ENCODE measurements around the gene HSH2D. TPM values are rescaled to one million over a fixed set of nuclear protein-coding genes. Genes with fewer than 3 reads are reported as not detected.
A peak's percentile ranks its signal among the peaks of the same experiment; 100 is the strongest.

HSH2D gene
- total and polyA plus RNA-seq, 4 experiments from 2014 or later = 5.5 to 18.8 (median 15.2) TPM

- CTCF ChIA-PET (ENCODE audit: partially characterized antibody) = interaction anchor here (1.5 kb wide), 1 partner anchor 98 kb away, joined by 3 read pairs; no protein-coding TSS in a partner anchor
- intact Hi-C loops (cut with micrococcal nuclease) = no loop called here
- no peaks in the 10 kb centered on the region for H3K27me3 ChIP-seq (ENCODE audit: insufficient read depth, low read length)
- no peak overlapping the region for H3K27ac ChIP-seq (ENCODE audit: low read depth, low read length)
- no peak for DNase-seq
- H3K4me1 ChIP-seq (ENCODE audit: insufficient read depth, low read length) = peaks cover 24% of the 10 kb centered on the region
- POLR2A ChIA-PET (ENCODE audit: partially characterized antibody) = interaction anchor here (1.4 kb wide), 1 partner anchor 29 kb away, joined by 4 read pairs; the partner anchor contains the start of gene RAB8A
- no peaks in the 10 kb centered on the region for H3K9me3 ChIP-seq (ENCODE audit: control insufficient read depth in 1 of 2, low read length in 2 of 2)
- Mint-ChIP-seq H3K4me1 (peaks cover 16 to 42% (median 31%) of the 10 kb centered on the region in 4 donors), H3K4me3 (peak overlapping the region in 5 of 8 donors; percentile 2 to 58 (median 28)), H3K9me3 (no peaks in the 10 kb centered on the region), H3K36me3 (peaks cover 5 to 7% of the 10 kb centered on the region in 2 donors), H3K27ac (peak overlapping the region in 4 of 7 donors; percentile 24 to 70 (median 56)), H3K27me3 (no peaks in the 10 kb centered on the region)
- no peak overlapping the region for H3K4me3 ChIP-seq (ENCODE audit: low read length in 2 of 2)
- H3K36me3 ChIP-seq (ENCODE audit: insufficient read depth, low read length) = no peaks in the 10 kb centered on the region
Measured at GRCh38 chr19:16139752-16140151, 3.7 kb upstream of the HSH2D start.

- H3K4me3 Mint-ChIP-seq = peak overlapping the region in 1 of 8 donors; percentile 79
- POLR2A ChIA-PET (ENCODE audit: partially characterized antibody) = no interaction called here
Measured at GRCh38 chr19:16141043-16141442, 2.4 kb upstream of the HSH2D start.

GRCh38 chr19:16142032-16142580 lies 1.4 kb upstream of the HSH2D start:
- Histone ChIP-seq H3K36me3 (ENCODE audit: insufficient read depth, low read length) (no peaks in the 10 kb centered on the region), H3K27me3 (ENCODE audit: insufficient read depth, low read length) (no peaks in the 10 kb centered on the region), H3K4me1 (ENCODE audit: insufficient read depth, low read length) (peaks cover 42% of the 10 kb centered on the region), H3K27ac (ENCODE audit: low read depth, low read length) (no peak overlapping the region), H3K9me3 (ENCODE audit: control insufficient read depth in 1 of 2, low read length in 2 of 2) (no peaks in the 10 kb centered on the region), H3K4me3 (ENCODE audit: low read length in 2 of 2) (no peak overlapping the region)
- Mint-ChIP-seq H3K4me1 (peaks cover 20 to 52% (median 34%) of the 10 kb centered on the region in 4 donors), H3K4me3 (peak overlapping the region in 4 of 8 donors; percentile 10 to 61 (median 21)), H3K27me3 (no peaks in the 10 kb centered on the region), H3K9me3 (no peaks in the 10 kb centered on the region), H3K27ac (peak overlapping the region in 4 of 7 donors; percentile 54 to 87 (median 74)), H3K36me3 (peaks cover 0 to 7% of the 10 kb centered on the region in 2 donors)
- intact Hi-C loops (cut with micrococcal nuclease) = loop anchor here (2.0 kb wide), 1 partner anchor 23 kb away; no protein-coding TSS in a partner anchor
- DNase-seq = no peak
- ChIA-PET CTCF (ENCODE audit: partially characterized antibody) (interaction anchor here (1.2 to 2.8 kb wide), 3 partner anchors 9 to 101 kb away, joined by 5 to 12 read pairs (median 8); no protein-coding TSS in a partner anchor), POLR2A (ENCODE audit: partially characterized antibody) (no interaction called here)

More at GRCh38 chr19:16141043-16141442, 2.4 kb upstream of the HSH2D start:
- Histone ChIP-seq H3K27ac (ENCODE audit: low read depth, low read length) (no peak overlapping the region), H3K4me3 (ENCODE audit: low read length in 2 of 2) (no peak overlapping the region), H3K4me1 (ENCODE audit: insufficient read depth, low read length) (peaks cover 37% of the 10 kb centered on the region), H3K36me3 (ENCODE audit: insufficient read depth, low read length) (no peaks in the 10 kb centered on the region), H3K27me3 (ENCODE audit: insufficient read depth, low read length) (no peaks in the 10 kb centered on the region), H3K9me3 (ENCODE audit: control insufficient read depth in 1 of 2, low read length in 2 of 2) (no peaks in the 10 kb centered on the region)
- DNase-seq = no peak
- Mint-ChIP-seq H3K36me3 (peaks cover 0 to 4% of the 10 kb centered on the region in 2 donors), H3K9me3 (no peaks in the 10 kb centered on the region), H3K27me3 (no peaks in the 10 kb centered on the region), H3K27ac (peak overlapping the region in 6 of 7 donors; percentile 52 to 69 (median 61)), H3K4me1 (peaks cover 21 to 50% (median 34%) of the 10 kb centered on the region in 4 donors)
- intact Hi-C loops (cut with micrococcal nuclease) = no loop called here
- CTCF ChIA-PET (ENCODE audit: partially characterized antibody) = interaction anchor here (1.2 kb wide), 1 partner anchor 10 kb away, joined by 5 read pairs; no protein-coding TSS in a partner anchor

- H3K9me3 ChIP-seq (ENCODE audit: control insufficient read depth in 1 of 2, low read length in 2 of 2) = no peaks in the 10 kb centered on the region
- intact Hi-C loops (cut with micrococcal nuclease) = no loop called here
- peaks cover 8% of the 10 kb centered on the region for H3K36me3 ChIP-seq (ENCODE audit: insufficient read depth, low read length)
- ChIA-PET CTCF (ENCODE audit: partially characterized antibody) (interaction anchor here (0.9 to 2.8 kb wide), 13 partner anchors 10 to 333 kb away, joined by 3 to 17 read pairs (median 6); partner anchors contain the start of gene FAM32A), POLR2A (ENCODE audit: partially characterized antibody) (interaction anchor here (0.6 to 2.7 kb wide), 14 partner anchors 14 to 788 kb away, joined by 3 to 18 read pairs (median 5); partner anchors contain the start of genes KLF2, RAB8A and TPM4)
- Mint-ChIP-seq H3K4me1 (peaks cover 22 to 49% (median 33%) of the 10 kb centered on the region in 4 donors), H3K36me3 (peaks cover 0 to 15% of the 10 kb centered on the region in 2 donors), H3K9me3 (no peaks in the 10 kb centered on the region), H3K27me3 (no peaks in the 10 kb centered on the region), H3K4me3 (peak overlapping the region; percentile 91 to 97 (median 95)), H3K27ac (peak overlapping the region; percentile 83 to 99 (median 96))
- H3K27me3 ChIP-seq (ENCODE audit: insufficient read depth, low read length) = no peaks in the 10 kb centered on the region
- H3K27ac ChIP-seq (ENCODE audit: low read depth, low read length) = peak overlapping the region; percentile 82
- H3K4me3 ChIP-seq (ENCODE audit: low read length in 2 of 2) = peak overlapping the region; percentile 74 to 84
- peaks cover 42% of the 10 kb centered on the region for H3K4me1 ChIP-seq (ENCODE audit: insufficient read depth, low read length)
- no peak for DNase-seq
Measured at GRCh38 chr19:16144216-16144581, 714 bp downstream of the HSH2D start.

GRCh38 chr19:16146112-16146511 lies 2.6 kb downstream of the HSH2D start:
- DNase-seq = no peak
- H3K4me1 Mint-ChIP-seq = peaks cover 17 to 36% (median 28%) of the 10 kb centered on the region in 4 donors
- peak overlapping the region in 1 of 7 donors; percentile 76 for H3K27ac Mint-ChIP-seq

GRCh38 chr19:16148443-16149229 lies 5.2 kb downstream of the HSH2D start:
- Histone ChIP-seq H3K27ac (ENCODE audit: low read depth, low read length) (no peak overlapping the region), H3K4me3 (ENCODE audit: low read length in 2 of 2) (no peak overlapping the region), H3K27me3 (ENCODE audit: insufficient read depth, low read length) (no peaks in the 10 kb centered on the region), H3K9me3 (ENCODE audit: control insufficient read depth in 1 of 2, low read length in 2 of 2) (no peaks in the 10 kb centered on the region), H3K4me1 (ENCODE audit: insufficient read depth, low read length) (peaks cover 30% of the 10 kb centered on the region), H3K36me3 (ENCODE audit: insufficient read depth, low read length) (peaks cover 34% of the 10 kb centered on the region)
- Mint-ChIP-seq H3K9me3 (no peaks in the 10 kb centered on the region), H3K4me1 (peaks cover 9 to 21% (median 17%) of the 10 kb centered on the region in 4 donors), H3K27me3 (no peaks in the 10 kb centered on the region), H3K4me3 (no peak overlapping the region), H3K36me3 (peaks cover 9 to 37% of the 10 kb centered on the region in 2 donors), H3K27ac (no peak overlapping the region)
- ChIA-PET CTCF (ENCODE audit: partially characterized antibody) (interaction anchor here (1.0 to 1.5 kb wide), 3 partner anchors 37 to 87 kb away, joined by 3 to 6 read pairs (median 3); partner anchors contain the start of gene FAM32A), POLR2A (ENCODE audit: partially characterized antibody) (no interaction called here)
- intact Hi-C loops (cut with micrococcal nuclease) = no loop called here
- no peak for DNase-seq

More at GRCh38 chr19:16146112-16146511, 2.6 kb downstream of the HSH2D start:
- no peaks in the 10 kb centered on the region for H3K9me3 Mint-ChIP-seq
- intact Hi-C loops (cut with micrococcal nuclease) = no loop called here
- H3K27me3 Mint-ChIP-seq = no peaks in the 10 kb centered on the region
- peaks cover 17% of the 10 kb centered on the region for H3K36me3 ChIP-seq (ENCODE audit: insufficient read depth, low read length)
- H3K27ac ChIP-seq (ENCODE audit: low read depth, low read length) = no peak overlapping the region
- peaks cover 0 to 24% of the 10 kb centered on the region in 2 donors for H3K36me3 Mint-ChIP-seq
- no peaks in the 10 kb centered on the region for H3K9me3 ChIP-seq (ENCODE audit: control insufficient read depth in 1 of 2, low read length in 2 of 2)
- H3K27me3 ChIP-seq (ENCODE audit: insufficient read depth, low read length) = no peaks in the 10 kb centered on the region
- no peak overlapping the region for H3K4me3 ChIP-seq (ENCODE audit: low read length in 2 of 2)
- CTCF ChIA-PET (ENCODE audit: partially characterized antibody) = no interaction called here
- POLR2A ChIA-PET (ENCODE audit: partially characterized antibody) = interaction anchor here (0.8 to 1.5 kb wide), 2 partner anchors 12 to 51 kb away, joined by 3 to 5 read pairs; no protein-coding TSS in a partner anchor
- peaks cover 36% of the 10 kb centered on the region for H3K4me1 ChIP-seq (ENCODE audit: insufficient read depth, low read length)
- peak overlapping the region in 3 of 8 donors; percentile 12 to 46 (median 24) for H3K4me3 Mint-ChIP-seq

Measured in CD4-positive, alpha-beta memory T cell (primary cell).